MCF 10A (cell line): ENCODE data around the gene NRTN. TPM values are rescaled to one million over a fixed set of nuclear protein-coding genes. Genes with fewer than 3 reads are reported as not detected.

Experiments
- BruUV-seq: library from RNA; stranded (reverse); fragments of 400-500 nt; replicated peaks from 2 replicates; lab custom pipeline; 2021; lab: Mats Ljungman, UMichigan
- CTCF ChIA-PET: fragments of 300-600 bp; sonication (Branson Sonifier 250); formaldehyde crosslinking; extraction: SDS; loops from one replicate; lab custom pipeline; 2021; ENCODE audit warnings: antibody characterized with exemption, inconsistent platforms; lab: Yijun Ruan, JAX
- POLR2A ChIA-PET: fragments of 300-600, 350-650 bp; sonication (Branson Sonifier 250); formaldehyde crosslinking; extraction: SDS; loops from one replicate; lab custom pipeline; 2020; ENCODE audit warnings: antibody characterized with exemption, inconsistent platforms; lab: Yijun Ruan, JAX
- DNase-seq: peaks from one replicate; pipeline ENCODE4 v3.0.0-alpha.2; 2018; ENCODE audit not compliant: unreplicated experiment
- H3K27ac Mint-ChIP-seq: one replicate; pipeline ENCODE4 v1.8.0; 2022; ENCODE audit warnings: mild to moderate bottlenecking, low read depth, mixed read lengths; ENCODE audit not compliant: unreplicated experiment
- H3K27me3 Mint-ChIP-seq: one replicate; pipeline ENCODE4 v1.8.0; 2022; ENCODE audit warnings: mixed read lengths; ENCODE audit not compliant: insufficient read depth, unreplicated experiment
- H3K36me3 Mint-ChIP-seq: one replicate; pipeline ENCODE4 v1.8.0; 2022; ENCODE audit warnings: mild to moderate bottlenecking, moderate library complexity, mixed read lengths; ENCODE audit not compliant: insufficient read depth, unreplicated experiment
- H3K4me1 Mint-ChIP-seq: one replicate; pipeline ENCODE4 v1.8.0; 2022; ENCODE audit warnings: mixed read lengths; ENCODE audit not compliant: insufficient read depth, unreplicated experiment
- H3K4me3 Mint-ChIP-seq: one replicate; pipeline ENCODE4 v1.8.0; 2022; ENCODE audit warnings: mild to moderate bottlenecking, moderate library complexity, mixed read lengths; ENCODE audit not compliant: unreplicated experiment
- H3K9me3 Mint-ChIP-seq: one replicate; pipeline ENCODE4 v1.8.0; 2022; ENCODE audit warnings: mixed read lengths; ENCODE audit not compliant: unreplicated experiment
- CTCF ChIP-seq: fragments of 200-600 bp; IDR thresholded peaks from one replicate; pipeline ENCODE4 v1.8.0; 2022; ENCODE audit warnings: antibody characterized with exemption, mild to moderate bottlenecking; ENCODE audit not compliant: unreplicated experiment
- intact Hi-C: fragments of 100-400 bp; cut with micrococcal nuclease; formaldehyde crosslinking; loops from 2 replicates; pipeline ENCODE4 v1.14.1; 2022
- total RNA-seq: library from RNA; stranded (reverse); gene quantifications from 2 replicates; pipeline ENCODE4 v1.2.3, GENCODE V29; 2022

Gene NRTN
- total RNA-seq, 1 experiment from 2014 or later = 0.75 TPM

GRCh38 chr19:5827891-5828660 lies 23.2 kb downstream of the NRTN start:
- Mint-ChIP-seq H3K27me3 (no peaks in the 10 kb centered on the region), H3K27ac (peak overlapping the region; percentile 93), H3K4me1 (peaks cover 13% of the 10 kb centered on the region), H3K9me3 (no peaks in the 10 kb centered on the region), H3K4me3 (peak overlapping the region; percentile 95), H3K36me3 (no peaks in the 10 kb centered on the region)
- POLR2A ChIA-PET = interaction anchor here (0.6 to 2.8 kb wide), 10 partner anchors 13 to 193 kb away, joined by 3 to 32 read pairs (median 4); partner anchors contain the start of genes DUS3L, NDUFA11 and VMAC
- intact Hi-C loops = no loop called here
- CTCF ChIA-PET = interaction anchor here (0.7 to 2.3 kb wide), 3 partner anchors 21 to 119 kb away, joined by 3 to 12 read pairs (median 4); no protein-coding TSS in a partner anchor
- no peak for TF ChIP-seq CTCF
- DNase-seq = peak; percentile 84
- no TSS peak for BruUV-seq

GRCh38 chr19:5828661-5829566 lies 24.0 kb downstream of the NRTN start:
- intact Hi-C loops = no loop called here

GRCh38 chr19:5829567-5830310 lies 24.9 kb downstream of the NRTN start:
- Mint-ChIP-seq H3K27me3 (no peaks in the 10 kb centered on the region), H3K36me3 (no peaks in the 10 kb centered on the region), H3K9me3 (no peaks in the 10 kb centered on the region), H3K4me3 (no peak overlapping the region), H3K27ac (no peak overlapping the region), H3K4me1 (peaks cover 6% of the 10 kb centered on the region)
- DNase-seq = no peak
- no TSS peak for BruUV-seq
- intact Hi-C loops = no loop called here
- no peak for TF ChIP-seq CTCF
- ChIA-PET POLR2A (interaction anchor here (2.8 kb wide), 1 partner anchor 74 kb away, joined by 32 read pairs; the partner anchor contains the start of genes NDUFA11 and VMAC), CTCF (interaction anchor here (0.6 kb wide), 2 partner anchors 17 to 852 kb away, joined by 3 read pairs; no protein-coding TSS in a partner anchor)

More at GRCh38 chr19:5828661-5829566, 24.0 kb downstream of the NRTN start:
- DNase-seq = no peak
- BruUV-seq = TSS peak; percentile 98
- H3K27ac Mint-ChIP-seq = peak overlapping the region; percentile 93
- no peaks in the 10 kb centered on the region for H3K36me3 Mint-ChIP-seq
- no peaks in the 10 kb centered on the region for H3K27me3 Mint-ChIP-seq
- CTCF ChIA-PET = interaction anchor here (0.6 to 2.3 kb wide), 4 partner anchors 18 to 853 kb away, joined by 3 to 12 read pairs (median 3); no protein-coding TSS in a partner anchor
- POLR2A ChIA-PET = interaction anchor here (0.6 to 2.8 kb wide), 10 partner anchors 13 to 192 kb away, joined by 3 to 32 read pairs (median 4); partner anchors contain the start of genes DUS3L, NDUFA11 and VMAC
- H3K4me1 Mint-ChIP-seq = peaks cover 6% of the 10 kb centered on the region
- TF ChIP-seq CTCF = no peak
- H3K4me3 Mint-ChIP-seq = peak overlapping the region; percentile 95
- H3K9me3 Mint-ChIP-seq = no peaks in the 10 kb centered on the region
